ENCODE measurements around the gene CEP97.

CEP97 gene

GRCh38 chr3:101817992-101818391 lies 93.6 kb downstream of the CEP97 start:
- Histone ChIP-seq H3K27ac (ENCODE audit: low read length) (no peak overlapping the region), H3K27me3 (ENCODE audit: control insufficient read depth in 1 of 2, insufficient read depth in 2 of 2, low read length in 2 of 2) (no peaks in the 10 kb centered on the region), H3K4me1 (ENCODE audit: control insufficient read depth, insufficient read depth, low read length) (no peaks in the 10 kb centered on the region), H3K9me3 (ENCODE audit: control insufficient read depth in 2 of 2, low read length in 2 of 2) (no peaks in the 10 kb centered on the region), H3K4me3 (ENCODE audit: low read length in 2 of 2) (no peak overlapping the region), H3K36me3 (ENCODE audit: control insufficient read depth in 2 of 2, insufficient read depth in 2 of 2, low read length in 2 of 2) (peaks cover 14 to 18% of the 10 kb centered on the region in 2 donors), H3K9ac (ENCODE audit: low read length in 2 of 2) (no peak overlapping the region)

- Histone ChIP-seq H3K9ac (ENCODE audit: low read length in 2 of 2) (no peak overlapping the region), H3K27ac (ENCODE audit: low read length) (no peak overlapping the region), H3K36me3 (ENCODE audit: control insufficient read depth in 2 of 2, insufficient read depth in 2 of 2, low read length in 2 of 2) (peaks cover 14 to 18% of the 10 kb centered on the region in 2 donors), H3K4me1 (ENCODE audit: control insufficient read depth, insufficient read depth, low read length) (no peaks in the 10 kb centered on the region), H3K27me3 (ENCODE audit: control insufficient read depth in 1 of 2, insufficient read depth in 2 of 2, low read length in 2 of 2) (no peaks in the 10 kb centered on the region), H3K4me3 (ENCODE audit: low read length in 2 of 2) (no peak overlapping the region), H3K9me3 (ENCODE audit: control insufficient read depth in 2 of 2, low read length in 2 of 2) (no peaks in the 10 kb centered on the region)
Measured at GRCh38 chr3:101819649-101820206, 95.3 kb downstream of the CEP97 start.

All from stomach smooth muscle (tissue), 2 donors.